CD14-positive monocyte (primary cell): Measurements from ENCODE around the gene GPSM1. TPM values are rescaled to one million over a fixed set of nuclear protein-coding genes. Genes with fewer than 3 reads are reported as not detected.

Experiments used
- DNase-seq, 3 donors: peaks; one replicate each; pipeline ENCODE4 v3.0.0-alpha.2; 2011 to 2022
- H2AFZ ChIP-seq: 2 replicates; pipeline ENCODE4 v1.6.0; 2012; ENCODE audit warnings: mild to moderate bottlenecking, low read depth, low read length, inconsistent platforms; ENCODE audit not compliant: insufficient read depth, poor library complexity, severe bottlenecking
- H3K27ac ChIP-seq, 2 donors: 1 replicate in 1 of 2; 2 replicates in 1 of 2; pipeline ENCODE4 v1.5.1; 2012 to 2013; ENCODE audit warnings: low read length in 2 of 2, control low read depth in 1 of 2, inconsistent platforms in 1 of 2, low read depth in 1 of 2, mild to moderate bottlenecking in 1 of 2
- H3K27me3 ChIP-seq, 2 donors: one replicate each; pipeline versions ENCODE4 v1.6.0 to v1.6.1; 2011 to 2013; ENCODE audit warnings: low read length in 2 of 2; ENCODE audit not compliant: control insufficient read depth in 2 of 2, insufficient read depth in 2 of 2
- H3K36me3 ChIP-seq, 2 donors: replicated peaks in 1 of 2; 1 replicate in 1 of 2; 2 replicates in 1 of 2; pipeline versions ENCODE4 v1.5.1 to v1.6.1; 2012 to 2013; ENCODE audit warnings: low read length in 2 of 2, control low read depth in 1 of 2, inconsistent platforms in 1 of 2, mild to moderate bottlenecking in 1 of 2; ENCODE audit not compliant: insufficient read depth in 2 of 2, control insufficient read depth in 1 of 2
- H3K4me1 ChIP-seq, 2 donors: 1 replicate in 1 of 2; 2 replicates in 1 of 2; pipeline versions ENCODE4 v1.5.1 to v1.6.1; 2012 to 2013; ENCODE audit warnings: low read length in 2 of 2, control low read depth in 1 of 2, inconsistent platforms in 1 of 2, mild to moderate bottlenecking in 1 of 2, moderate library complexity in 1 of 2; ENCODE audit not compliant: insufficient read depth in 2 of 2, control insufficient read depth in 1 of 2
- H3K4me2 ChIP-seq: replicated peaks from 2 replicates; pipeline ENCODE3; 2012; ENCODE audit warnings: low read length, moderate library complexity, mild to moderate bottlenecking; ENCODE audit not compliant: poor library complexity, severe bottlenecking; ENCODE audit errors: extremely low read depth
- H3K4me3 ChIP-seq, 3 experiments: fragments of 200-600 bp in 1 of 3; sonication (generic) in 1 of 3; replicated peaks in 1 of 3; 1 replicate in 2 of 3; 2 replicates in 1 of 3; pipeline ENCODE4 v1.5.1; 2011 to 2013; ENCODE audit warnings: low read length in 3 of 3, mild to moderate bottlenecking in 3 of 3, control low read depth in 2 of 3, low read depth in 2 of 3, inconsistent platforms in 1 of 3, moderate library complexity in 1 of 3
- H3K79me2 ChIP-seq: 2 replicates; pipeline ENCODE4 v1.6.0; 2012; ENCODE audit warnings: mild to moderate bottlenecking, control low read depth, inconsistent platforms, low read length, moderate library complexity; ENCODE audit not compliant: insufficient read depth
- H3K9ac ChIP-seq: 2 replicates; pipeline ENCODE4 v1.6.0; 2017; ENCODE audit warnings: low read length, mild to moderate bottlenecking; ENCODE audit not compliant: insufficient read depth, poor library complexity, severe bottlenecking
- H3K9me3 ChIP-seq, 2 donors: replicated peaks in 1 of 2; 1 replicate in 1 of 2; 2 replicates in 1 of 2; pipeline versions ENCODE4 v1.5.1 to v1.6.1; 2012 to 2013; ENCODE audit warnings: low read length in 2 of 2, control low read depth in 1 of 2; ENCODE audit not compliant: control insufficient read depth in 1 of 2, insufficient read depth in 1 of 2
- H4K20me1 ChIP-seq: 2 replicates; pipeline ENCODE4 v1.6.0; 2012; ENCODE audit warnings: mild to moderate bottlenecking, low read length, control low read depth, moderate library complexity; ENCODE audit not compliant: insufficient read depth
- H3K27ac Mint-ChIP-seq, 7 donors: one replicate each; pipeline ENCODE4 v1.8.0; 2020; ENCODE audit warnings: mild to moderate bottlenecking in 7 of 7, mixed read lengths in 7 of 7, moderate library complexity in 6 of 7, inconsistent platforms in 2 of 7
- H3K27me3 Mint-ChIP-seq, 3 donors: one replicate each; pipeline ENCODE4 v1.8.0; 2021 to 2022; ENCODE audit warnings: low read depth in 3 of 3, mild to moderate bottlenecking in 3 of 3, mixed read lengths in 3 of 3, moderate library complexity in 3 of 3, inconsistent platforms in 1 of 3
- H3K36me3 Mint-ChIP-seq, 2 donors: one replicate each; pipeline ENCODE4 v1.8.0; 2020; ENCODE audit warnings: mixed read lengths in 2 of 2, inconsistent platforms in 1 of 2, mild to moderate bottlenecking in 1 of 2
- H3K4me1 Mint-ChIP-seq: one replicate; pipeline ENCODE4 v1.8.0; 2020; ENCODE audit warnings: mild to moderate bottlenecking, mixed read lengths
- H3K4me3 Mint-ChIP-seq, 2 donors: one replicate each; pipeline ENCODE4 v1.8.0; 2020; ENCODE audit warnings: mild to moderate bottlenecking in 2 of 2, mixed read lengths in 2 of 2, moderate library complexity in 1 of 2
- H3K9me3 Mint-ChIP-seq, 7 donors: one replicate each; pipeline ENCODE4 v1.8.0; 2020 to 2022; ENCODE audit warnings: mixed read lengths in 7 of 7, mild to moderate bottlenecking in 6 of 7, moderate library complexity in 6 of 7, inconsistent platforms in 2 of 7
- CTCF ChIP-seq: fragments of 200-600 bp; IDR thresholded peaks from one replicate; pipeline ENCODE4 v1.8.0; 2022; ENCODE audit warnings: antibody characterized with exemption, mild to moderate bottlenecking
- WGBS: methylation state at CpG from one replicate; pipeline ENCODE4 v1.1.5; 2013; ENCODE audit warnings: missing lambda C conversion rate; ENCODE audit not compliant: insufficient coverage; 5-methylcytosine and 5-hydroxymethylcytosine counted together
- intact Hi-C, 2 donors: fragments of 100-400 bp; cut with micrococcal nuclease; formaldehyde crosslinking; loops; one replicate each; pipeline versions ENCODE4 v1.15.0 to v1.15.1; 2023
- polyA plus RNA-seq, 3 donors: library from polyadenylated mRNA; depleted of rRNA in 1 of 3; unstranded in 2 of 3; stranded (reverse) in 1 of 3; fragments of 300-500 nt in 2 of 3; fragments of >200 nt in 1 of 3; fragmentation: Illumina TruSeq in 2 of 3; gene quantifications; 1 replicate in 2 of 3; 2 replicates in 1 of 3; pipeline ENCODE4 v1.2.3, GENCODE V29; 2012 to 2021

GPSM1 gene
- polyA plus RNA-seq, 3 donors = 0.67 to 3.1 (median 0.73) TPM

GRCh38 chr9:136358016-136358415 is 30.7 kb downstream of the GPSM1 start:
- no peaks in the 10 kb centered on the region for H3K27me3 ChIP-seq
- no peaks in the 10 kb centered on the region for H3K4me1 Mint-ChIP-seq
- TF ChIP-seq CTCF = no peak
- no peaks in the 10 kb centered on the region for H3K9me3 ChIP-seq
- peaks cover 5 to 7% of the 10 kb centered on the region in 2 donors for H3K4me1 ChIP-seq
- H3K4me3 Mint-ChIP-seq = no peak overlapping the region
- H3K27me3 Mint-ChIP-seq = no peaks in the 10 kb centered on the region
- DNase-seq = no peak
- H4K20me1 ChIP-seq = peaks cover 5% of the 10 kb centered on the region
- no peak overlapping the region for H3K4me2 ChIP-seq
- H2AFZ ChIP-seq = no peak overlapping the region
- H3K36me3 Mint-ChIP-seq = no peaks in the 10 kb centered on the region
- no peak overlapping the region for H3K27ac ChIP-seq
- H3K9ac ChIP-seq = no peak overlapping the region
- no peak overlapping the region for H3K27ac Mint-ChIP-seq
- no peak overlapping the region for H3K4me3 ChIP-seq
- 92% methylated on average over 29 of the region's 29 CpGs for WGBS
- H3K79me2 ChIP-seq = no peaks in the 10 kb centered on the region
- intact Hi-C loops = no loop called here
- H3K36me3 ChIP-seq = no peaks in the 10 kb centered on the region
- H3K9me3 Mint-ChIP-seq = no peaks in the 10 kb centered on the region

GRCh38 chr9:136358888-136359287 is 31.5 kb downstream of the GPSM1 start:
- no peaks in the 10 kb centered on the region for H3K36me3 Mint-ChIP-seq
- no peaks in the 10 kb centered on the region for H3K27me3 Mint-ChIP-seq
- no peaks in the 10 kb centered on the region for H3K4me1 Mint-ChIP-seq
- intact Hi-C loops = no loop called here
- Histone ChIP-seq H3K9ac (no peak overlapping the region), H3K4me3 (no peak overlapping the region), H3K27ac (no peak overlapping the region), H3K36me3 (no peaks in the 10 kb centered on the region), H3K79me2 (no peaks in the 10 kb centered on the region), H3K27me3 (no peaks in the 10 kb centered on the region), H3K4me1 (peaks cover 6 to 11% of the 10 kb centered on the region in 2 donors), H4K20me1 (peaks cover 6% of the 10 kb centered on the region), H3K4me2 (no peak overlapping the region), H3K9me3 (no peaks in the 10 kb centered on the region), H2AFZ (no peak overlapping the region)
- no peak overlapping the region for H3K4me3 Mint-ChIP-seq
- no peak overlapping the region for H3K27ac Mint-ChIP-seq
- DNase-seq = no peak
- no peak for TF ChIP-seq CTCF
- 78% methylated on average over 1 of the region's 2 CpGs for WGBS
- H3K9me3 Mint-ChIP-seq = no peaks in the 10 kb centered on the region
